ENCODE measurements around the gene LEF1.

DNA sequence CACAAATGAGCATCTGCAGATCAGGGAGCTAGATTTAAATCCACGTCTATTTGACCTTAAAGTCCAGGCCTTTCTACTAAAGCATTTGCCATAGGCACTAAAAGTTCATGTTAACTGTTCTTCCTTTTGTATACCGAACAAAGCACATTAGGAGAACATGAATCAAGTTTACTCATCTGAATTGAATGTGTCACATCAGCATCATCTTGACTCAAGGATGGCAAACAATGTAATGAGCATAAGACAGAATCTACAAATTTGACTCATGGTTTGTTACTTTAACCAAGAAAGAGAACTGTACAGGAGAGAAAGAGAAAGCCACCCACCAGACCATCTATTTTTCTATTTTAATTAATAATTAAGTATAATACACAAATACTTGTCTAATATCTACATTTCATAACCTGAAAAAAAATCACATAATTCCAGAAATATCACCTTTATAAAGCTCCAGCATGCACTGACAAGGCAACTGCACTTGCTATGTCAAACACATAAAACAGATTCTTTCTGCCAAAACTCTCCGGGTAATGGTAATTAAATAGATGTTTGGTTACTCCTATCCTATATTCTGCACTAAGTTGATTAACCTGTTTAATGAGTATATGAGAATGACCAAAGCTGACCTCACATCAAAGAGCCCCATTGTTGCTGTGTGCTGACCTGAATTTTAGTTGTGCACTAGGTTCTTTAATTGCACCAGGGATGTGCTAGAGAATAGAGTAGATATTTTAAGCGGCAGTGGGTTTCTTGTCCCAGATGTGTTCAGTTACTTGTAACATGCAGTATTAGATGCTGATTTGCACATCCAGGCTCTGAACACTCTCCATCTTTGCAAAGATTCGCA is 42.5 kb upstream of the LEF1 start:
- TF ChIP-seq, protein P1, sequence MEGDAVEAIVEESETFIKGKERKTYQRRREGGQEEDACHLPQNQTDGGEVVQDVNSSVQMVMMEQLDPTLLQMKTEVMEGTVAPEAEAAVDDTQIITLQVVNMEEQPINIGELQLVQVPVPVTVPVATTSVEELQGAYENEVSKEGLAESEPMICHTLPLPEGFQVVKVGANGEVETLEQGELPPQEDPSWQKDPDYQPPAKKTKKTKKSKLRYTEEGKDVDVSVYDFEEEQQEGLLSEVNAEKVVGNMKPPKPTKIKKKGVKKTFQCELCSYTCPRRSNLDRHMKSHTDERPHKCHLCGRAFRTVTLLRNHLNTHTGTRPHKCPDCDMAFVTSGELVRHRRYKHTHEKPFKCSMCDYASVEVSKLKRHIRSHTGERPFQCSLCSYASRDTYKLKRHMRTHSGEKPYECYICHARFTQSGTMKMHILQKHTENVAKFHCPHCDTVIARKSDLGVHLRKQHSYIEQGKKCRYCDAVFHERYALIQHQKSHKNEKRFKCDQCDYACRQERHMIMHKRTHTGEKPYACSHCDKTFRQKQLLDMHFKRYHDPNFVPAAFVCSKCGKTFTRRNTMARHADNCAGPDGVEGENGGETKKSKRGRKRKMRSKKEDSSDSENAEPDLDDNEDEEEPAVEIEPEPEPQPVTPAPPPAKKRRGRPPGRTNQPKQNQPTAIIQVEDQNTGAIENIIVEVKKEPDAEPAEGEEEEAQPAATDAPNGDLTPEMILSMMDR (IDR thresholded peaks at IDR 0.05) = no peak
- no peak for TF ChIP-seq ZFX (IDR thresholded peaks at IDR 0.05; ENCODE audit: borderline replicate concordance)

Measured in 22Rv1 (cell line).